K562 (cell line): Measurements from ENCODE around the gene SNIP1. TPM values are rescaled to one million over a fixed set of nuclear protein-coding genes. Genes with fewer than 3 reads are reported as not detected.

Source experiments
- DMBX1 ChIP-seq: fragments of 250-450 bp; sonication (Bioruptor Pico); IDR thresholded peaks from 2 replicates; pipeline ENCODE4 v1.8.0; 2022; ENCODE audit warnings: inconsistent platforms, mild to moderate bottlenecking, moderate library complexity, borderline replicate concordance
- JUND ChIP-seq, 2 experiments: IDR thresholded peaks; 2 replicates in 1 of 2; 3 replicates in 1 of 2; pipeline ENCODE4 v1.6.1; 2011; ENCODE audit warnings: borderline replicate concordance in 2 of 2, low read depth in 2 of 2, low read length in 2 of 2, improper control_type of control experiment in 1 of 2, missing biosample characterization in 1 of 2, missing genetic modification characterization in 1 of 2, missing genetic modification reagents in 1 of 2
- MTF1 ChIP-seq: fragments of 250-450 bp; sonication (Bioruptor Pico); IDR thresholded peaks from 2 replicates; pipeline ENCODE4 v1.9.0; 2021; ENCODE audit warnings: moderate library complexity, mild to moderate bottlenecking, inconsistent platforms, borderline replicate concordance
- MYBL2 ChIP-seq, 2 experiments: fragments of 450-650 bp in 1 of 2; sonication (generic) in 1 of 2; formaldehyde crosslinking in 1 of 2; IDR thresholded peaks; 2 replicates each; pipeline versions ENCODE4 v1.6.1 to v1.8.1; 2017 to 2022; ENCODE audit warnings: borderline replicate concordance in 1 of 2, inconsistent platforms in 1 of 2, low read depth in 1 of 2, mild to moderate bottlenecking in 1 of 2, missing genetic modification reagents in 1 of 2, moderate library complexity in 1 of 2
- OTX1 ChIP-seq: fragments of 450-650 bp; formaldehyde crosslinking; IDR thresholded peaks from 2 replicates; pipeline ENCODE4 v1.4.0; 2022; ENCODE audit warnings: mild to moderate bottlenecking
- PML ChIP-seq: IDR thresholded peaks from 2 replicates; pipeline ENCODE4 v1.6.1; 2012; ENCODE audit warnings: low read length, inconsistent platforms
- POLR2B ChIP-seq: fragments of 450-650 bp; IDR thresholded peaks from 2 replicates; pipeline ENCODE4 v1.6.1; 2018; ENCODE audit warnings: low read depth; ENCODE audit not compliant: partially characterized antibody
- RAD21 ChIP-seq, 2 experiments: fragments of 250-450 bp in 1 of 2; fragments of 450-650 bp in 1 of 2; sonication (Bioruptor Pico) in 1 of 2; formaldehyde crosslinking in 1 of 2; IDR thresholded peaks in 1 of 2; conservative IDR thresholded peaks in 1 of 2; 2 replicates each; pipeline versions ENCODE4 v1.4.0 to v1.8.0; 2020 to 2022; ENCODE audit warnings: mild to moderate bottlenecking in 2 of 2, moderate library complexity in 1 of 2
- RFX1 ChIP-seq: fragments of 450-650 bp; IDR thresholded peaks from 2 replicates; pipeline ENCODE4 v1.6.1; 2016; ENCODE audit warnings: mild to moderate bottlenecking, moderate library complexity
- SMC3 ChIP-seq: conservative IDR thresholded peaks from 2 replicates; pipeline ENCODE4 v1.6.1; 2011; ENCODE audit warnings: low read depth, low read length, improper control_type of control experiment; ENCODE audit not compliant: insufficient read depth
- YBX1 ChIP-seq: fragments of 450-650 bp; IDR thresholded peaks from 2 replicates; pipeline ENCODE4 v1.7.1; 2016; ENCODE audit warnings: mild to moderate bottlenecking
- ZNF696 ChIP-seq: fragments of 250-450 bp; sonication (Bioruptor Pico); conservative IDR thresholded peaks from 2 replicates; pipeline ENCODE4 v1.4.0; 2020; ENCODE audit warnings: mild to moderate bottlenecking, moderate library complexity
- ZNF717 ChIP-seq: fragments of 250-450 bp; sonication (Bioruptor Pico); IDR thresholded peaks from 2 replicates; pipeline ENCODE4 v1.5.0; 2021
- polyA plus RNA-seq, 8 experiments: library from polyadenylated mRNA; depleted of rRNA in 4 of 8; stranded (reverse) in 5 of 8; unstranded in 3 of 8; fragments of >200 nt; fragmentation: Nextera tagmentation in 2 of 8; fragmentation: Illumina TruSeq in 1 of 8; extraction: Ambion mirVana in 2 of 8; extraction: Trizol in 1 of 8; gene quantifications; 2 replicates each; pipeline versions ENCODE4 v1.2.1 to v1.2.3, GENCODE V29; 2011 to 2014; ENCODE audit warnings: inconsistent platforms in 1 of 8, missing spikeins in 1 of 8
- total RNA-seq, 7 experiments: library from RNA; depleted of rRNA in 6 of 7; stranded (reverse); fragments of >200 nt in 6 of 7; fragmentation: Illumina TruSeq in 2 of 7; extraction: Trizol in 2 of 7; gene quantifications; 2 replicates each; pipeline versions ENCODE4 v1.2.1 to v1.2.3, GENCODE V29; 2011 to 2021; ENCODE audit warnings: low replicate concordance in 1 of 7
- TF ChIP-seq, protein P1 (sequence below): fragments of 250-450 bp; sonication (Bioruptor Pico); IDR thresholded peaks from 2 replicates; pipeline ENCODE4 v1.4.0; 2020; ENCODE audit warnings: mild to moderate bottlenecking, moderate library complexity
- TF ChIP-seq, protein P2 (sequence below), 3 experiments: fragments of 200-800 bp in 1 of 3; sonication (Bioruptor generic) in 1 of 3; sonication (generic) in 1 of 3; formaldehyde crosslinking in 1 of 3; IDR thresholded peaks; 2 replicates each; pipeline versions ENCODE4 v1.6.1 to v1.8.0; 2016 to 2022; ENCODE audit warnings: mild to moderate bottlenecking in 2 of 3, missing compliant biosample characterization in 2 of 3, missing genetic modification characterization in 2 of 3, missing genetic modification reagents in 1 of 3
- TF ChIP-seq, protein P3 (sequence below): fragments of 250-450 bp; sonication (Bioruptor Pico); IDR thresholded peaks from 2 replicates; pipeline ENCODE4 v1.8.0; 2022; ENCODE audit warnings: moderate library complexity, mild to moderate bottlenecking, inconsistent platforms
- TF ChIP-seq, protein P4 (sequence below), 2 experiments: fragments of 450-650 bp; IDR thresholded peaks; 2 replicates each; pipeline ENCODE4 v1.6.1; 2016

The SNIP1 gene
- total and polyA plus RNA-seq, 9 of the 15 experiments (the other 6 are each of a cell fraction or from before 2014, with no cell fraction given), result 2.9 to 25.9 (median 14.6) TPM

DNA sequence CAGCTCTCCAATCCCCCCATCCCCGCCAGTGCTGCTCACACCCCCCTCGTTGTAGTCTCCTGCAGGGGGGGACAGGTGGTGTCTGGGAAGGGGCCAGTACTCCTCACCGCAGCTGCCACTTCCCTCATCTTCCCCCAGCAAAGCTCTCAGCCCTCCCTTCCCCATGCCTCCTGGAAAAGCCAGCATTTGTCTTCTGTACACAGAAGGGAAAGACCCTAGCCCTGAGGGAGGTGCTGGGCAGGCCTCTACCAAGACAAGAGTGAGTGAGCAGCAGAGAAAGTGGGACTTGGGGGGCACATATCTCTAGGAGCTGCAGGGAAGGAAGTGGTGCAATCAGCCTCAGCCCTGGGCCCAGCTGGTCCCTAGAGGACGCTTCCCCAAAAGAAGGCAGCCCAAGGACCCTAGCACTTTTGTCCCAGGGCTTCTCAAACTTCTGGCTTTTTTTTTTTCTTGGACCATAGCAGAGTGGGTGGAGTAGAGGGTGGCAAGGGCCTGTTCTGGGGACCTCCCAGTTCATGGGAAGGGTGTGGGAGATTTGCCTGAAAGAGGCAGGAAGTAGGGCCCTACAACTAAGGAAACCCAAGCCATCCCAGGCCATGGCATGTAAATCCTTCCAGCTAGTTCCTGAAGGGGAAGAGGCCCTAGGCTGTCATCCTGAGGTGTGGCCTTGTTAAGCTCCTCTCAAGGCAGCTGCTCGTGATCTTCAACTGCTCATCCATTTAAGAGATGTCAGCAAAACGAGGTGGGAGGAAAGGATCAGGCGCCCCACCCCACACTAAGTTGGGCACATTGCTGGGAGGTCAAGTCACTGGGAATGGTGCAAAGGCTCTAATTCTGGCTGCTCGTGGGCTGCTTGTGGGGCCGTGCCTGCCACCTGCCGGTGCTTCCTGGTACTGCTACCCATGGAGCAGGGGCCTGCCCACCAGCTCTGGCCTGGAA, 67.1 kb downstream of the SNIP1 start (continued):
- TF ChIP-seq, protein P1, sequence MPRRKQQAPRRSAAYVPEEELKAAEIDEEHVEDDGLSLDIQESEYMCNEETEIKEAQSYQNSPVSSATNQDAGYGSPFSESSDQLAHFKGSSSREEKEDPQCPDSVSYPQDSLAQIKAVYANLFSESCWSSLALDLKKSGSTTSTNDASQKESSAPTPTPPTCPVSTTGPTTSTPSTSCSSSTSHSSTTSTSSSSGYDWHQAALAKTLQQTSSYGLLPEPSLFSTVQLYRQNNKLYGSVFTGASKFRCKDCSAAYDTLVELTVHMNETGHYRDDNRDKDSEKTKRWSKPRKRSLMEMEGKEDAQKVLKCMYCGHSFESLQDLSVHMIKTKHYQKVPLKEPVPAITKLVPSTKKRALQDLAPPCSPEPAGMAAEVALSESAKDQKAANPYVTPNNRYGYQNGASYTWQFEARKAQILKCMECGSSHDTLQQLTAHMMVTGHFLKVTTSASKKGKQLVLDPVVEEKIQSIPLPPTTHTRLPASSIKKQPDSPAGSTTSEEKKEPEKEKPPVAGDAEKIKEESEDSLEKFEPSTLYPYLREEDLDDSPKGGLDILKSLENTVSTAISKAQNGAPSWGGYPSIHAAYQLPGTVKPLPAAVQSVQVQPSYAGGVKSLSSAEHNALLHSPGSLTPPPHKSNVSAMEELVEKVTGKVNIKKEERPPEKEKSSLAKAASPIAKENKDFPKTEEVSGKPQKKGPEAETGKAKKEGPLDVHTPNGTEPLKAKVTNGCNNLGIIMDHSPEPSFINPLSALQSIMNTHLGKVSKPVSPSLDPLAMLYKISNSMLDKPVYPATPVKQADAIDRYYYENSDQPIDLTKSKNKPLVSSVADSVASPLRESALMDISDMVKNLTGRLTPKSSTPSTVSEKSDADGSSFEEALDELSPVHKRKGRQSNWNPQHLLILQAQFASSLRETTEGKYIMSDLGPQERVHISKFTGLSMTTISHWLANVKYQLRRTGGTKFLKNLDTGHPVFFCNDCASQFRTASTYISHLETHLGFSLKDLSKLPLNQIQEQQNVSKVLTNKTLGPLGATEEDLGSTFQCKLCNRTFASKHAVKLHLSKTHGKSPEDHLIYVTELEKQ (CRISPR knock-in tag), result no peak
- TF ChIP-seq MYBL2 (IDR thresholded peaks at IDR 0.05; ENCODE audit: low read depth) (no peak), MYBL2 (CRISPR knock-in tag; IDR thresholded peaks at IDR 0.05; ENCODE audit: borderline replicate concordance) (no peak), PML (no peak), ZNF696 (CRISPR knock-in tag) (no peak), MTF1 (CRISPR knock-in tag) (no peak), RFX1 (no peak), SMC3 (peak; percentile 92), DMBX1 (CRISPR knock-in tag) (no peak), OTX1 (no peak), JUND (IDR thresholded peaks at IDR 0.05; ENCODE audit: borderline replicate concordance, low read depth, low read length) (0 out of 2 replicates have a peak, but pooled peaks have one; percentile 6), JUND (tag; IDR thresholded peaks at IDR 0.05; ENCODE audit: borderline replicate concordance, low read depth, low read length) (no peak; the same call in 2 of the 3 replicates), ZNF717 (CRISPR knock-in tag) (no peak), YBX1 (no peak), POLR2B (no peak), RAD21 (CRISPR knock-in tag; conservative IDR thresholded peaks at IDR 0.05 in 1 of 2, IDR thresholded peaks at IDR 0.05 in 1 of 2) (peak; percentile 85 to 96)
- TF ChIP-seq, protein P2, sequence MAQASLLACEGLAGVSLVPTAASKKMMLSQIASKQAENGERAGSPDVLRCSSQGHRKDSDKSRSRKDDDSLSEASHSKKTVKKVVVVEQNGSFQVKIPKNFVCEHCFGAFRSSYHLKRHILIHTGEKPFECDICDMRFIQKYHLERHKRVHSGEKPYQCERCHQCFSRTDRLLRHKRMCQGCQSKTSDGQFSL (CRISPR knock-in tag; IDR thresholded peaks at IDR 0.05), result no peak; the same call in 1 of the 2 replicates
- TF ChIP-seq, protein P2 (tag; IDR thresholded peaks at IDR 0.05), result no peak
- TF ChIP-seq, protein P3, sequence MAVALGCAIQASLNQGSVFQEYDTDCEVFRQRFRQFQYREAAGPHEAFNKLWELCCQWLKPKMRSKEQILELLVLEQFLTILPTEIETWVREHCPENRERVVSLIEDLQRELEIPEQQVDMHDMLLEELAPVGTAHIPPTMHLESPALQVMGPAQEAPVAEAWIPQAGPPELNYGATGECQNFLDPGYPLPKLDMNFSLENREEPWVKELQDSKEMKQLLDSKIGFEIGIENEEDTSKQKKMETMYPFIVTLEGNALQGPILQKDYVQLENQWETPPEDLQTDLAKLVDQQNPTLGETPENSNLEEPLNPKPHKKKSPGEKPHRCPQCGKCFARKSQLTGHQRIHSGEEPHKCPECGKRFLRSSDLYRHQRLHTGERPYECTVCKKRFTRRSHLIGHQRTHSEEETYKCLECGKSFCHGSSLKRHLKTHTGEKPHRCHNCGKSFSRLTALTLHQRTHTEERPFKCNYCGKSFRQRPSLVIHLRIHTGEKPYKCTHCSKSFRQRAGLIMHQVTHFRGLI (CRISPR knock-in tag), result no peak
- TF ChIP-seq, protein P4, sequence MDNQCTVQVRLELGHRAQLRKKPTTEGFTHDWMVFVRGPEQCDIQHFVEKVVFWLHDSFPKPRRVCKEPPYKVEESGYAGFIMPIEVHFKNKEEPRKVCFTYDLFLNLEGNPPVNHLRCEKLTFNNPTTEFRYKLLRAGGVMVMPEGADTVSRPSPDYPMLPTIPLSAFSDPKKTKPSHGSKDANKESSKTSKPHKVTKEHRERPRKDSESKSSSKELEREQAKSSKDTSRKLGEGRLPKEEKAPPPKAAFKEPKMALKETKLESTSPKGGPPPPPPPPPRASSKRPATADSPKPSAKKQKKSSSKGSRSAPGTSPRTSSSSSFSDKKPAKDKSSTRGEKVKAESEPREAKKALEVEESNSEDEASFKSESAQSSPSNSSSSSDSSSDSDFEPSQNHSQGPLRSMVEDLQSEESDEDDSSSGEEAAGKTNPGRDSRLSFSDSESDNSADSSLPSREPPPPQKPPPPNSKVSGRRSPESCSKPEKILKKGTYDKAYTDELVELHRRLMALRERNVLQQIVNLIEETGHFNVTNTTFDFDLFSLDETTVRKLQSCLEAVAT (IDR thresholded peaks at IDR 0.05), result 0 out of 4 replicates have a peak, but pooled peaks of 1 of the 2 experiments have one; percentile 29
